ENCODE results near the gene SLAMF7. TPM values are rescaled to one million over a fixed set of nuclear protein-coding genes. Genes with fewer than 3 reads are reported as not detected.

Gene SLAMF7
- total RNA-seq, result under 1 TPM in 1 of 2 donors, not detected in 1; 0.33 TPM

GRCh38 chr1:160739098-160739511, at the start of gene SLAMF7:
TSS of gene SLAMF7 (plus strand) at chr1:160739247. CDS start at chr1:160739302, 55 bp downstream.

GRCh38 chr1:160711602-160712311, 27.3 kb upstream of the SLAMF7 start, which contains the start of gene CD48:
TSS of gene CD48 (minus strand) at chr1:160711822. CDS start at chr1:160711763, 59 bp downstream.

GRCh38 chr1:160795951-160796383, 56.9 kb downstream of the SLAMF7 start, which contains the start of gene LY9:
TSS of gene LY9 (plus strand) at chr1:160796174. CDS start at chr1:160796188, 14 bp downstream.

Other genes with a start within 250 kb of the SLAMF7 start
- gene SLAMF6, start 216.0 kb upstream of the SLAMF7 start, total RNA-seq, result not detected
- gene CD84, start 159.8 kb upstream of the SLAMF7 start, total RNA-seq, result not detected
- not detected for gene SLAMF1, start 92.2 kb upstream of the SLAMF7 start, total RNA-seq
- gene CD48, start 27.4 kb upstream of the SLAMF7 start, total RNA-seq, result not detected
- not detected for gene LY9, start 56.9 kb downstream of the SLAMF7 start, total RNA-seq
- gene CD244, start 123.6 kb downstream of the SLAMF7 start, total RNA-seq, result under 1 TPM in 1 of 2 donors, not detected in 1; 0.33 TPM
- not detected for gene ITLN1, start 145.9 kb downstream of the SLAMF7 start, total RNA-seq
- gene ITLN2, start 215.6 kb downstream of the SLAMF7 start, total RNA-seq, result not detected

Data from melanocyte of skin (primary cell).